Femur (tissue), 1 donor: Measurements from ENCODE around the gene ZNF732.
"Not testable (repeated sequence)": the region's sequence is repeated elsewhere in the genome, so short reads cannot be mapped to it uniquely, and the experiment has no call there.

ENCODE experiments used
- DNase-seq: peaks from one replicate; pipeline ENCODE4 v3.0.0-alpha.2; 2017

ZNF732 gene

DNA sequence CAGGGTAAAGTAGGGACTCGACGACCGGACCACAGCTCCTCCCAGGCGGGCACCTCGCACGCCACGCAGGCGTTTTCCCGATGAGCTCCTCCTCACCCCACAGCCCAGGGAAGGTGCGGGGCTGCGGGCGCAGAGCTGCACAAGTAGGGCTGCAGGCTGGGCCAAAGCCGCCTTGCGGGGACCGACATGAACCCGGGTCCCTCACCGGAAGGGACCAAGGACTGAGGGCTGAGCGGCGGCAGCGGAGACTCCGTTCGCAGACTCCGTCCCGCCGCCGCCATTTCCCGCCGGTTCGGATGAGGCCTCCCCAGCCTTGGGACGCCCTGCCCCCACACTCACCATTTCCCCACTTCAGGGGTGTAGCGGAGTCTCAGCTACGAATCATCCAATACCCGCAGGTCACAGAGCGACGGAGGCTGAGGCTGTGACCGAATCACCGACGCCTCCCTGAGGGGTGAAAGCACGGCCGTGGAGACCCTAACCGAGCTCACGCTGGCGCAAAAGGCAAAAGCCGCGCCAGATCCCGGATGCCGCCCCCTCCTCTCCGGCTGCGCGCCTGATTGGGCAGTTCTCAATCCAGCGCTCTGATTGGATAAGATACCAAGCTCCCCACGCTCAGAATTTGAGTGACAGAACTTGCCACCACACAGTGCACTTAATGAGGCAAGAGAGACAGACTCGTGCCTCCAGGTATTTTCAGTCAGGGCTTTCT lies at the start of gene ZNF732:
Gene ZNF732, minus strand, starts transcription at position 506 of the 712 bp plus-strand sequence. Its CDS starts 164 bp downstream, at position 342.
- DNase-seq, result peak; percentile 82

DNA sequence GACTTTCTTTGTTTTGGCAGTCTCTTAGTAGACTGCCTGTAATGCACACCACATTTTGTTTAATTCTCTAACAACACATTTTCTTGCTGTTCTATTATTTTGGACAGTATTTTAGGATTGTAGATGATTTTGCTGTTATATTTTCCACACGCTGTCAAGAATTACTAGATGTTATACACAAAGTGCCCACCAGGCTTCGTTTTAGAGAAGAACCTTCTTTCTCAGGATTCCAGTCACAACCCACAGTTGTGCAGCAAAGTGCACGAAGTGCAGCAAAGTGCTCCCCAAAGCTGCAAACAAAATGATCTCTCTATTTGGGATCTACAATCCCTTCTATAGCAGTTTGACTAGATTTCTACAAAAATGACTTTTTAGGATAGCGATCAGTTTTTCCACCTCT lies 34.7 kb upstream of the ZNF732 start:
- DNase-seq, result no peak

DNA sequence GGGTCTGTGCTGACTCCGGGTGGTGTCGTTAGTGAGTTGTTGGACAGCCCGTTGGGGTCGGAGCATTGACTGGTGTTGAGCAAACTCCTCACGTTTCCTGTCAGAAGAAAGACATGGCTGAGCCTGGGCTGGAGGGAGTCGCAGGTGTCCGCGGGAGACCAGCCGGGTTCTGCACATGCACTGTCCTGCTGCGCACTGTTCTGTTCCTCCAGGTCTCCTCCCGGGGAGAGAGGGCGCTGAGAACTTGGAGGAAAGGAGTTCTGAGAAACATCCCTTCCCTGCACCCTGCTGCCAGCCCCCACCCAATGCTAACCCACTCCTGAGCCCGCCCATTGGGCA lies 33.5 kb upstream of the ZNF732 start:
- peak; percentile 19 for DNase-seq

DNA sequence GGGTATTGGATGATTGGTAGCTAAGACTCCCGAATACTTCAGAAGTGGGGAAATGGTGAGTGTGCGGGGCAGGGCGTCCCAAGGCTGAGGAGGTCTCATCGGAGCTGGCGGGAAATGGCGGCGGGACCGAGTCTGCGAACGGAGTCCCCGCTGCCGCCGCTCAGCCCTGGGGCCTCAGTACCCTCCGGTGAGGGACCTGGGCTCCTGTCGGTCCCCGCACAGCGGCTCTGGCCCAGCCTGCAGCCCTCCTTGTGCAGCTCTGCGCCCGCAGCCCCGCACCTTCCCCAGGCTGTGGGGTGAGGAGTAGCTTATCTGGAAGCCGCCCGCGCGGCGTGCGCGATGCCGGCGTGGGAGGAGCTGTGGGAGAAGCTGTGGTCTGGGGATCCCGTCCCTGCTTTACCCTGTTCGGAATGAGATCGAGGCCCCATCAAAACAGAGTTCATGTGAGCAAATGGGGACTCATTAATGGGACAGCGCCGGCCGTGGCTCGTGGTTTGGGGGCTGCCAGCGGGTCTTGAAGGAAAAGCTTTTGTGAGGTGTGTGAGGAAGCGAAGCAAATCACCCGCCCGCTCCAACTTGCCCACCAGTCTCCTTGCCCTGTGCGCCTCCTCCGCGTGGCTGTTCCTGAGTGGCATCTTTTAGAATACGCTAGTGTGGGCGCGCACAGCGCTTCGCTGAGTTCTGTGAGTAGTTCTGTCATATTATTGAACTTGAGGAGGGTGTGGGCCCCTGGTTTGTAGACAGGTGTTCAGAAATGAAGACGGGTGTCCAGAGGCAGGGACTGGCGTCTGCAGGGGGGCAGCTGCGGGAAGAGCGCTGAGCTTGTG lies 32.9 kb upstream of the ZNF732 start:
- peak; percentile 59 for DNase-seq

DNA sequence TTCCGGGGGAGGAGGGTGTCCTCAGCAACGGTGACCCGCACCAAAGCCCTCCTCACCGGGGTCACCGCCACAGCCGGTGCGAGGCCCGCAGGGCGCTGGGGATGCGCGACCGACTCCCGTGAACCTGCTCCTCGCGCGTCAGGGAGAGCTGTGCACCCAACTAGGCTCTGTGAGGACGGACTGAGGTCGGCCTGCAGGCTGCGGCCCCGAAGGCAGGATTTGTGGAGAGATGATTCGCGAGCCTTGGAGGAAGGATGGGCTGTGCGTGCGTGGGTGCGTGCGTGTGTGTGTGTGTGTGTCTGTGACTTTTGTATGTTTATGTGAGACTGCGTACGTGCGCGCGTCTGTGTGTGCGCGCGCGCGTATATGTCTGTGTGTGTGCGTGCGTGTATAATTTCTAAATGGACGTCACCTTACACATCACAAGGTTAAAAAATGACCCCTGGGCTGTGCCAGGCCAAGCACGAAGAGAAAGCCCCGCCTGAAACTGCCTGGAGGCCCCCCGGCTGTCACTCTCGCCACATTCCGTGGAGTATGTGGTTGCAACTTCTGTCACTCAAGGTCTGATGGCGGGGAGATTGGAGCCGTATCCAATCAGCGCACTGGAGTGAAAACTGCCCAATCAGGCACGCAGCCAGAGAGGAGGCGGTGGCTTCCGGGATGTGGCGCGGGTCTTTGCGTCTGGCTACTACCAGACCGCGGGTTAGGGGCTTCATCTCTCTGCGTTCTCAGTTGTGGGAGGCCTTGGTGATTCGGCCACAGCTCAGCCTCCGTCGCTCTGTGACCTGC lies 32.1 kb upstream of the ZNF732 start, which contains the start of gene ZNF141:
Gene ZNF141, plus strand, starts transcription at position 672 of the 789 bp plus-strand sequence. CDS start 170 bp downstream, outside the sequence.
- DNase-seq, result peak; percentile 99

DNA sequence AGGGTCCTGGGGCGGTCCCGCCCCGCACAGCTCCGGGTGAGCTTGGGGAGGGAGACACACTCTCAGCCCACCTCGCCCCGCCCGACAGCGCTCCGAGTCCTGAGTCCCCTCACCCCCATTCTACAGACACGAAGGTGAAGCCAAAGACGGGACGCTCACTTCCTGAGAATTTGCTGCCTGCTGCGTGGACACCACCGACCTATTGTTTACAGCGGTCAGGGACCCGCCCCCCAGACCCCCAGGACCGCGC lies 31.5 kb upstream of the ZNF732 start:
- no peak for DNase-seq

DNA sequence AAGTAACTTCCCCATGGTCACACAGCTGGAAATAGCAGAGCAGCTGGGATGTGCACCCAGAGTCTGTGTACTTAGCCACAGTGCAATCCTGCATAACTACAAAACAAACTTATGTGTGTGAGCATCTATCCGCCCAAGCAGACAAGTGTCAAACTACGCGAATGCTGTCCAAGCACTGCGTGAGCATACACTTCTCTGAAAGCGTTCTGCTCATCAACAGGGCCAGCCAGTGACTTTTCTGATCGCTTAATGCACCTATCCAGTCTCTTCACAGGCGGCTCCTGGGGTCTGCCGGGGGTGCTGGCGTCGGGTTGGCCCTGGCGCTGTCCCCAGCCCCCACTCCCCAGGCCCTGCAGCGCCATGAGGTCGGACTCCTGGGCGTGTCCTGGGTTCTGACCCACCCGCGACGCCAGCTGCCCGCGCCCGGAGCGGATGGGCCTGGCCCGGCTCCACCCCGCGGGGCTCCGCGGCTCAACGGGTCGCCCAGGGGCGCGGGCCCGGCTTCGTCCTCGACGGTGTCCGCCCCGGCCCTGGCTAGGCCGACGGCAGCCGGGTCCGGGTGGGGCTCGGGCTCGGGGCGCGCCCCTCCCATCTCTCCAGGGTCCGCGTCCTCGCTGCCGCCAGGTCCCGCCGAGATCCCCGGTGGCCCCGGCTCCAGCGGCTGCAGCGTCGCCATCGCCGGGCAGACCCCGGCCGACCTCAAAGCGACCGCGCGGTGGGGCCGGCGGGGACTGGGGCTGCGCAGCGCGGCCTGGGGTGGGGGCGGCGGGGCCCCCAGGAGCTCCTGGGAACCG lies 31.0 kb upstream of the ZNF732 start:
- peak; percentile 44 for DNase-seq

DNA sequence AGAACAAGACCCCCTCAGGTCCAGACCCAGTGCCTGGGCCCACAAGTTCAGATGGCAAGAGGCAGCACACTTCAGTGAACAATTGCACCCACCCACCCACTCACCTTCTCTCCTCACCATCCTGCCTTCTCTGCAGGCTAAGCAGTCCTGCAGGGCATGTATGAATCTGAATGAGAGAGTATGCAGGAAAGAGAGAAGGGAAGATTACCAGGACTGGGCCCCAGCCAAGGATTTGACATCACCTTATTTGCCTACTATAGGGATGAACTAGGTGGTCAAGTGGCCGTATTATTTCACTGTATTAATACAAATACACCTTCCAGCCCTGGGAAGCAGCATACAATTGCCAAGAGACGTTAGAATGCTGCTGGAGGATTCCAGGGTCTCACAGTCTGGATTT lies 30.2 kb upstream of the ZNF732 start:
- DNase-seq, result no peak

DNA sequence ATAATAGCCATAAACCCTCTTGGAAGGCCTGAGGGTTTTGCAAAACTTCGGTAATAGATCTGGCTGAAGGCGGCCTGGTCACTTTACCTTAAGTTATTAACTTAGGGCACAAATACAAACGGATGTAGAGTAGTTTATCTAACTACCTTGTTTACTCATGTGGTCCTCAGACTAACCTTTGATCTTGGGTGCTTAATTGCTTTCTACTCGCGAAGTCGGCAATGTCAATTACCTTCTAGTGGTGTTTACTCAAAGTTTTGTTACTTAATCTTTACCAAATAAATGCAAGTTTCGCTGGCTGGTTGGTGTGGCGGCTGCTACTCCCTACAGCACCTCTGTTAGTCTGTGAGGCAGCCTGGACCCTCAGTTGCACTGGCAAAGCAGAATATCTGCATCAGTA lies 23.5 kb upstream of the ZNF732 start:
- DNase-seq, result no peak

DNA sequence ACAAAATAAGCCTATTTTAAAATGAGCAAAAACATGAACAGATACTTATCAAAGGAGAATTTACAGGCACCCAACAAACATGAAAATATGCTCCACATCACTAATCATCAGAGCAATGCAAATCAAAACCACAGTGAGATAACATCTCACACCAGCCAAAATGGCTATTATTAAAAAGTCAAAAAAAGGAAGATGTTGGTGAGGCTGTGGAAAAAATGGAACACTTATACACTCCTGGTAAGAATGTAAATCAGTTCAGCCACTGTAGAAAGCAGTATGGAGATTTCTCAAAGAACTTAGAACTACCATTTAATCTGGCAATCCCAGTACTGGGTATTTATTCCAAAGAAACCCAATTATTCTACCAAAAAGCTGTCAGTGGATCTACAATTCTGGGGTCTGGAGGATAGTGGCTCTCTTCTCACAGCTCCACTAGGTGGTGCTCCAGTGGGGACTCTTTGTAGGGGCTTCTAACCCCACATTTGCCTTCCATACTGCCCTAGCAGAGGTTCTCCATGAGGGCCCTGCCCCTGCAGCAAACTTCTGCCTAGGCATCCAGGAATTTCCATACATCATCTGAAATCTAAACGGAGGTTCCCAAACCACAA lies 9.1 kb upstream of the ZNF732 start:
- DNase-seq, result no peak

DNA sequence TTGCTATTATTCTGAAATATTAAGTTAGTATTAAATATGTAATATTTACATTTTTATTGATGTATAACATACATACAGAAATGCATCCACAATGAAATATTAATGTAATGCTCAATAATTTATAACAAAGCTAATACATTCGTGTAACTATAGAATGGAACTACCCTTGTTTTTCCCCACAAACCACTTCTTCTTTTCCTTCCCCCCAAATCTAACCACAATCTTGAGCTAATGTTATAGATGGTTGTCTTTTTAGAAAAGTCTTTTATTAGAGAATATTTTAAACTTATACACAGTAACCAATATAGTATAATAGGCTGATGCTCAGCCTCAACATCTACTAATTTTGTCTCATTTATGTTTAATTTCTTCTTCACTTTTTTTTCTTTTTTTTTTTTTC lies 4.5 kb upstream of the ZNF732 start:
- no peak for DNase-seq

DNA sequence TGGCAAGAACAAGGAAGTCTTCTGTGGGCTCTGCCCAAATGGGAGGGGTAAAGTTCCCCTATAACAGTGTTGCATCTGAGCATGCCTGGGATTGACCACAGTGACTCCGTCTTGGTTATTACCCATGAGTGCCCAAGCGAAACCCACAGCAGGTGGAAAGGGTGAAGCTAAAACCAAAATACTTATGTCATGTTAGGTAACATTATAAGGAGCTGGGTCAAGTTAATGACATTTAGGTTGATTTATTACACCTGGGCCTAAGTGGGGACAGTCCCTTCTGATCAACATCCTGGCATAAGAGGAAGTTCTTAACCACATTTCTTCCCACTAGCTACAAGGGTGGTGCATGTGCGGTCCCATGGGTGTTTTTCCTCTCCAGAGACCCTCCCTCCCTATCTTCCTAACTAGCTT lies 1.3 kb upstream of the ZNF732 start:
- peak; percentile 20 for DNase-seq

DNA sequence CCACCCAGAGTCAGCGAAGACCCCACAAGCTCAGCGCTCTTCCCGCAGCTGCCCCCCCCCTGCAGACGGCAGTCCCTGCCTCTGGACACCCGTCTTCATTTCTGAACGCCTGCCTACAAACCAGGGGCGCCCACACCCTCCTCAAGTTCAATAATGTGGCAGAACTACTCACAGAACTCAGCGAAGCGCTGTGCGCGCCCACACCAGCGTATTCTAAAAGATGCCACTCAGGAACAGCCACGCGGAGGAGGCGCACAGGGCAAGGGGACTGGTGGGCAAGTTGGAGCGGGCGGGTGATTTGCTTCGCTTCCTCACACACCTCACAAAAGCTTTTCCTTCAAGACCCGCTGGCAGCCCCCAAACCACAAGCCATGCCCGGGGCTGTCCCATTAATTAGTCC lies 758 bp downstream of the ZNF732 start:
- not testable (repeated sequence) for DNase-seq

DNA sequence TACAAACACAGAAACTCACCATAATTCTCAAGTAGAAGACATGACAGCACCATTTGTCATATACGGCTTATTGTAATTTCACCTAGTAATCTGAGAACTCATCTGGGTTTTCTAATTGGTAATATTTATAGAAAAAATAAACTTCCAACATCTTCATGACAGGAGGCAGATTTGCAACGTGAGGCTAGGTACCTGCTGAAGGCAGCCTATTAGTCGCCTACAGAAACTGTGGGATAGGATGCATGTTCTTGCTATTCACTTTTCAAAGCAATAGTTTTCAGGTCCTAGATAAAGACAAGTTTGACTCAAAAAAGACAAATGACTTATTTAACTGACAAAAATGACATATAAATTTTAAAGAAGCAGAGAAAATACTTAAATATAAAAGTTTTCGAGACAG lies 2.9 kb downstream of the ZNF732 start:
- no peak for DNase-seq

DNA sequence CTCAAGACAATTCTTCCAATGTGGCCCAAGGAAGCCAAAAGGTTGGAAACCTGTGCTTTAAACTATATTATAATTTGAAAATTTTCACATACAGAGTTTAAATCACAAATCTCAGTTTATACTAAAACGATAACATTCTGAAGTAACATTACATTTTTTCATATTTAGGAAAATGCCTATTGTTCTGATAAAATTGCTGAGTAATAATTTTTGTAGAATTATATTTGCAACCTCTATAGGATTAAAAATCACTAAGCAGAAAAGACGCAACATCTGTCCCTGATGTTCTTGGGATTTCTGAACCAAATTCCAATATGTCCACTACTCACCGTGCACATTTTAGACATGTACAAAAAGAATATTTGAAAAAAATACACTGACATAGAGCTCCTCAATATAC lies 10.5 kb downstream of the ZNF732 start:
- no peak for DNase-seq

DNA sequence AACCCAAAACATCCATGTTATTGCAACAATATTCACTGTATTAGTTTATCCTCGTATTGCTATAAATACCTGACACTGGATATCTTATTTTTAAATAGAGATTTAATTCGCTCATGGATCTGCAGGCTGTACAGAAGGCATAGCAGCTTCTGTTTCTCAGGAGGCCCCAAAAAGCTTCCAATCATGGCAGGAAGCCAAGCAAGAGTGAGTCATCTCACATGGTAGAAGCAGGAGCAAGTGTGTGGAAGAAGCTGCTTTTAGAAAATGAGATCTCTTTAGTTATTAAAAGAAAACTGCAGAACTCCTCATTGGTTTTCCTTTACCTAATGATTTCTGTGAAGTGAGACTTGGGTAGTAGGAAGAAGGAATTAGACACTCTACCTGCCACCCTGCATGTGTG lies 16.4 kb downstream of the ZNF732 start:
- no peak for DNase-seq

DNA sequence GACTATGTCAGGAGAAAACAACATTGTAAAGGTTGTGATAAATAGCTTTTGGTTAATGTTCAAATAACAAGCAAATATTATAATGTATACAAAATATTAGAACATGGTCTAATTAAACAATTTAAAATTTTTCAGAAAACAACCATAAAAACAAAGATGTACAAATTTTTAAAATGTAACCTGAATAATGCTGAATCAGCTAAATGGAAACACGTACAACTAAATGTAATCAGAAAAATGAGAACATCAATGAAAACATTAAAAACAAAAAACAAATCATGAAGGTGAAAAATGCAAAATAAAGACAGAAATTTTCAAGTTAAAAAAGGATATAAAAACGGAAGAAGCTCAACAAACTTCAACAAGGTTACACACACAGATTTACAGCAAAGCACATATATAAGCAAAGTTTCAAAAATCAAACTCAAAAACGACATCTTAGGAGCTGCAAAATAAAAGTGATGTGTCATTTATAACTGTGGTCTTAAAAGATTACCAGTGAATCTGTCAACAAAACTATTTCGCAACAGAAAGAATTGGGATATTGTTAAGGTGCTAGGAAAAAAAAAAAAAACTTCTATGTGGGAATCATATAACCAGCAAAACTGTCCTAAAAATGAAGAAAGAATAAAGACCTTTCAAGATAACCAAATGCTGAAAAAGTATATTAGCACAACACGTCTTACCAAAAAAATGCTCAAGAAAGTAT lies 31.8 kb downstream of the ZNF732 start:
- no peak for DNase-seq

DNA sequence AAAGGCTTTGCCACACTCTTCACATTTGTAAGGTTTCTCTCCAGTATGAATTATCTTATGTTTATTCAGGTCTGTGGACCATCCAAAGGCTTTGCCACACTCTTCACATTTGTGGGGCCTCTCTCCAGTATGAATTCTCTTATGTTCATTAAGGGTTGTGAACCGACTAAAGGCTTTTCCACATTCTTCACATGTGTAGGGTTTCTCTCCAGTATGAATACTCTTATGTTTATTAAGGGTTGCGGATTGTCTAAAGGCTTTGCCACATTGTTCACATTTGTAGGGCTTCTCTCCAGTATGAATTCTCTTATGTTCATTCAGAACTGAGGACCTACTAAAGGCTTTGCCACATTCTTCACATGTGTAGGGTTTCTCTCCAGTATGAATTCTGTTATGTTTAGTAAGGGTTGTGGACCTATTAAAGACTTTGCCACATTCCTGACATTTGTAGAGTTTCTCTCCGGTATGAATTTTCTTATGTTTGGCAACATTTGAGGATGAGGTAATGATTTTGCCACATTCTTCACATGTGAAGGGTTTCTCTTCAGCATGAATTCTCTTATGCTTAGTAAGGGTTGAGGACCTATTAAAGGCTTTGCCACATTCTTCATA lies 33.7 kb downstream of the ZNF732 start:
- DNase-seq, result no peak

DNA sequence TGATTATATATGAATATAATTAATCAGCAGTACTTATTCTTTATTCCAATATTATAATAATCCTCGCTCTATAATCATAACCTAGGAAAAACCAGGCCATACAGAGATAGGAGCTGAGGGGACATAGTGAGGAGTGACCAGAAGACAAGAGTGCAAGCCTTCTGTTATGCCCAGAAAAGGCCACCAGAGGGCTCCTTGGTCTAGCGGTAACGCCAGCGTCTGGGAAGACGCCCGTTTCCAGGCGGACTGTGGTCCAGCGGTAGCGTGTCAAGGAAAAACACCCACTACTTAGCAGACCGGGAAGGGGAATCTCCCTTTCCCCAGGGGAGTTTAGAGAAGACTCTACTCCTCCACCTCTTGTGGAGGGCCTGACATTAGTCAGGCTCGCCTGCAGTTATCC lies 46.0 kb downstream of the ZNF732 start:
- DNase-seq, result not testable (repeated sequence)

DNA sequence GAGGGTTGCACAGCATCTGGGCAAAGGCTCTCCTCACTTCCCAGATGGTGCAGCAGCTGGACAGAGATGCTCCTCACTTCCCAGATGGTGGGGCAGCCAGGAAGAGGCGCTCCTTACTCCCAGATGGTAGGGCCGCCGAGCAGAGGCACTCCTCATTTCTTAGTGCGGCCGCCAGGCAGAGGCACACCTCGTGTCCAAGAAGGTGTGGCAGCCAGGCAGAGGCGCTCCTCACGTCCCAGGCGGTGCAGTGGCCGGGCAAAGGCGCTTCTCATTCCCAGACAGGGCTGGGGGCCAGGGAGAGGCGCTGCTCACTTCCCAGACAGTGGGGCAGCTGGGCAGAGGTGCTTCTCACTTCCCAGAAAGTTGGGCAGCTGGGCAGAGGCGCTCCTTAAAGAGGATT lies 48.8 kb downstream of the ZNF732 start:
- DNase-seq, result no peak
